Measurements from ENCODE around the gene TRIAP1. TPM values are rescaled to one million over a fixed set of nuclear protein-coding genes. Genes with fewer than 3 reads are reported as not detected.
"Not testable (repeated sequence)": the region's sequence is repeated elsewhere in the genome, so short reads cannot be mapped to it uniquely, and the experiment has no call there.

TRIAP1 gene
- polyA plus RNA-seq, 3 donors, result 29.0 to 34.4 (median 29.1) TPM

DNA sequence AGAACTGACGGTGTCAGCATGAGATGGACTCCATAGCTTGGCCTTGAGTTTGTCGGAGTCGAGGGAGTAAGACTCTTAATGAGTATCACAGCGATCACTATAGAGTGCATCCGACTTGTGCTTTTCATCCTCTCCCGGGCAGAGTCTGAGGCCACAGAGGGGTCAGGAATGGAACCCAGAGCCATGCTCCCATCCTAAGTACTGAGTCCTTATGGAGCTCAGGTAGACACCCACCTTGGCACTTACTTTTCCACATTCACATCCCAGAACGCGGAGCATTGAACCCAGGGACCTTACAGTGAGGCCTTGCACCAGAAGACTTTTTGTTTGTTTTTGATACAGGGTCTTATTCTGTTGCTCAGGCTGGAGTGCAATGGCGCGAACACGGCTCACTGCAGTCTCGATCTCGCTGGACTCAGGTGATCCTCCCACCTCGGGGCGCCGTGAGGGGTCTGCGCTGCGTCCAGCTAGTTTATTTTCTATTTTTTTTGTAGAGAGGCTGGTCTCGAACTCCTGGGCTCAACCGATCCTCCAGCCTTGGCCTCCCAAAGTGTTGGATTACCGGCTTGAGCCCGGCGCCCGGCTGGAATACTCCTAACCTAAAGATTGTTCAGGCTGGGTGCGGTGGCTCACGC lies 24.1 kb upstream of the TRIAP1 start:
- 67 to 69% (median 68%) methylated on average over 26 of the region's 26 CpGs for WGBS, 3 donors
- H3K27ac ChIP-seq (ENCODE audit: low read depth, low read length), result no peak overlapping the region

DNA sequence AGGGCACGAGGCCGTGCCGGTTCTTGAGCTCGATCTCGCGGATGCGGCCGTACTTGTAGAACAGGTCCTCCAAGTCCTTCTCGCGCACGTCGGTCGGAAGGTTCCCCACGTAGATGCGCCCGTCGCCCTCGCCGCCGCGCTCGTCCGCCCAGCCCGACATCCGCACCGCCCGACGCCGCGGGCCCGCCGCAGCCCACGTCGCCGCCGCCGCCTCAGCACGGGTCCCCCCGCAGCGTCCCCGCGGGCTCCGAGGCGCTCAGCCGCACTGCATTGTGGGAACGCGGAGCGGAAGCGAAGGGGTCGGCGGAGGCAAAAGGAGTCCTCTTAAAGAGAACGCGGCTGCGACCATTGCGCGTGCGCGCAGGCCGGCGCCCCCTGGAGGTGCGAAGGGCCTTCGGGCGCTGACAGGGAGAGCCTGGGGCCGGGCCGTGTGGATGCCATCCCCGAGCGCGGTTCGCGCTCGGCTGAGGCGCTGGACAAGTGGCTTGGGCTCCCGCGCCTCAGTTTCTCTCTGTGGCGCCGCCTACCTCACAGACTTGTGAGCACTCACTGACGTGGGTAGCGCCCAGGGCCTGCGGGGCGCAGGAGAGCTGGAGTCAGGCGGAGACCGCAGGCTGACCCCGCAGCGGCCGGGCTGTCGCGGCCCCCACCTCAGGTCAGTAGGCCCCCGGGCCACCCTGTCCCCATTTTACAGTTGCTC lies 23.4 kb upstream of the TRIAP1 start, which contains the start of gene SRSF9:
SRSF9 (minus strand) TSS at position 299 of the 700 bp plus-strand sequence; CDS start at position 160, 139 bp downstream.
- WGBS, 3 donors, result 0 to 1% (median 0%) methylated on average over 55 to 88 of the region's 88 CpGs
- peak within 1 kb of the TSS; percentile 63 for H3K27ac ChIP-seq (ENCODE audit: low read depth, low read length)

- H3K27ac ChIP-seq (ENCODE audit: low read depth, low read length), result peak overlapping the region; percentile 63
- WGBS, 3 donors, result 0 to 1% (median 1%) methylated on average over 47 to 57 of the region's 57 CpGs
Measured at GRCh38 chr12:120468821-120469449, 22.8 kb upstream of the TRIAP1 start.

- WGBS, 3 donors, result 0 to 2% (median 1%) methylated on average over 23 of the region's 23 CpGs
- H3K27ac ChIP-seq (ENCODE audit: low read depth, low read length), result peak overlapping the region; percentile 63
Measured at GRCh38 chr12:120468325-120468820, 22.2 kb upstream of the TRIAP1 start.

DNA sequence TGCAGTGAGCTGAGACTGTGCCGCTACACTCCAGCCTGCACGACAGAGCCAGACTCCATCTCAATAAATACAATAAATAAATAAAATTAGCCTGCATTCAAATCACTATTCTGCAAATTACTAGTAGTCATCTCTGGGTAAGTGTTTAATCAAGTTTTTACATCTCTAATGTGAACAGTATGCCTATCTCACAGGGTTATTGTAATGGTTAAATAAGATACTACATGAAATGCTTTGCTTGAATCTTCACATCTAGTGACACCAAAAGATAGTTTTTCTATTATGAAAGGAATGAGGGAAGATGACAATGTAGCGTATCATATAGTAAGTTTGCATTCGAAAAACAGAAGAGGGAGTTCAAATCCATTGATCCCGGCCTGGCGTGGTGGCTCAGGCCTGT lies 21.3 kb upstream of the TRIAP1 start:
- no peak overlapping the region for H3K27ac ChIP-seq (ENCODE audit: low read depth, low read length)
- 81 to 93% (median 92%) methylated on average over 6 of the region's 6 CpGs for WGBS, 3 donors

- H3K27ac ChIP-seq (ENCODE audit: low read depth, low read length), result no peak overlapping the region
- 30 to 67% (median 54%) methylated on average over 8 of the region's 8 CpGs for WGBS, 3 donors
Measured at GRCh38 chr12:120466560-120467315, 20.6 kb upstream of the TRIAP1 start.

- 15 to 52% (median 47%) methylated on average over 5 of the region's 5 CpGs for WGBS, 3 donors
- no peak overlapping the region for H3K27ac ChIP-seq (ENCODE audit: low read depth, low read length)
Measured at GRCh38 chr12:120465756-120466155, 19.6 kb upstream of the TRIAP1 start.

DNA sequence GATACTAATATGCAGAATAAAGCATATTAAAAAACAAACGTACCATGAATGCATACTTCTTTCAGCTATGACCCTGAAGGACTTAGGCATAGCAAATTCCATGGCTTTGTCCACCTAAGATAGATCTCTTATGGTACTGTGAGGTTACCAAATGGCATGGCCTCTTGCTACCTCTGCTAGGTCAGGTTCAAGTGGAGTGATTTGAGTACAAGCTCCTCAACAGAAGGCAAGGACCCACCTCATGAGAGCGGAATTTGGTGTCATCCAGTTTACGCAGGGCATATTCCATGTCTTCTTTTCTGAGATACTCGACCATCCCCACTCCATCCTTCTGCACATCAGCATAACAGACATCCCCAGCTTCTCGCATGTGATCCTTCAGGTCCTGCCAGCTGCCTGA lies 17.5 kb upstream of the TRIAP1 start:
- no peak overlapping the region for H3K27ac ChIP-seq (ENCODE audit: low read depth, low read length)
- 90 to 94% (median 90%) methylated on average over 5 of the region's 5 CpGs for WGBS, 3 donors

- H3K27ac ChIP-seq (ENCODE audit: low read depth, low read length), result no peak overlapping the region
- 72 to 89% (median 83%) methylated on average over 3 of the region's 3 CpGs for WGBS, 3 donors
Measured at GRCh38 chr12:120462099-120462640, 16.0 kb upstream of the TRIAP1 start.

DNA sequence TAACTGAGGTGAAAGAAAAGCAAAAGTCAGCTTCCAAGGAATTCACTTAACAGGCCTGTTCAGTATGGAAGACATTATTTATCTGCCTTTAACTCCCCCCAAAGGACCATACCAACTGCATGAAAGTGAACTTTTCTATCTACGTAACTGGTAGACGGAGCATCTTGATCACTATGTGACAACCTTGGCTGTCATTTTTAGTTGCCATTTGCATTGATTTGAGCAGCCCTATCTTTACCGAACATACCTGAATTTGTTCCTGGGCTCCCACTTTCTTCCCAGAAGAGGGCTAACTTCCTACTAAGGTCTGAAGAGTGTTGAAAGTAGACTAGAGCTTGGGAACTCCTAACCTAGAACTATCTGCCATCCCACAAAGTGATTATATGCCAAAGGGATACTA lies 14.0 kb upstream of the TRIAP1 start:
- no peak overlapping the region for H3K27ac ChIP-seq (ENCODE audit: low read depth, low read length)
- WGBS, 3 donors, result 77 to 95% (median 87%) methylated on average over 3 of the region's 3 CpGs

DNA sequence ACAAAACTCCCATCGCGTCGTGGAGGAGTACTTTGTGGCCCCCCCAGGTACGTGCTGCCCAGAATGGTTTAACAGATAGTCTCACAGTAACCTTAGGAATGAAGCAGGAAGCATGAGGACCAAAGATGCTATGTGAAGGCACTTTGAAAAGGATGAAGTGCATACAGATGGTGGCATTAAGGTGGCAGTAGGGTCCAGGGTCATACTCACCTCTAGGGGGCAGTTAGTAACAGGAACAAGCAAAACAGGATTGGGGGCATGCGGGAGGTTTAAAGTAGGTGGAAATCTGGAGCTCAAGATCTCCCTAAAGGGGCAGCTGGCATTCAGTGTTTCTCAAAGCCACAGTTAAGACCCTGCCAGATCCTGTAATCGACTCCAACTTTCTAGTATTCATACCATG lies 10.9 kb upstream of the TRIAP1 start:
- no peak overlapping the region for H3K27ac ChIP-seq (ENCODE audit: low read depth, low read length)
- 71 to 82% (median 78%) methylated on average over 6 of the region's 6 CpGs for WGBS, 3 donors

DNA sequence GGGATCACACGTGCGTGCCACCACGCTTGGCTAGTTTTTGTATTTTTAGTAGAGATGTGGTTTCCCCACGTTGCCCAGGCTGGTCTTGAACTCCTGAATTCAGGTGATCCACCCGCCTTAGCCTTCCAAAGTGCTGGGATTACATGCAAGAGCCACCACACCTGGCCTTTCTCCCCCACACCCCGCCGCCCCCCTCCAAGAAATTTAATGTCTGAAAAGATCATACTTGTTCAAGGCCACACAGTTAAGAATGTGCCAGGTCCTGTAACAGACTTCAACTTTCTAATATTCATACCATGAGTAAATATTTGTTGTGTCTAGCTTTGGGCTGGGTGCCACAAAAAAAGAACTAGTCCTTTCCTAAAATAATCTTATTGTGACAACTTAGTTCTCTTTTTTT lies 9.1 kb upstream of the TRIAP1 start:
- no peak overlapping the region for H3K27ac ChIP-seq (ENCODE audit: low read depth, low read length)
- 42 to 95% (median 93%) methylated on average over 7 of the region's 7 CpGs for WGBS, 3 donors

DNA sequence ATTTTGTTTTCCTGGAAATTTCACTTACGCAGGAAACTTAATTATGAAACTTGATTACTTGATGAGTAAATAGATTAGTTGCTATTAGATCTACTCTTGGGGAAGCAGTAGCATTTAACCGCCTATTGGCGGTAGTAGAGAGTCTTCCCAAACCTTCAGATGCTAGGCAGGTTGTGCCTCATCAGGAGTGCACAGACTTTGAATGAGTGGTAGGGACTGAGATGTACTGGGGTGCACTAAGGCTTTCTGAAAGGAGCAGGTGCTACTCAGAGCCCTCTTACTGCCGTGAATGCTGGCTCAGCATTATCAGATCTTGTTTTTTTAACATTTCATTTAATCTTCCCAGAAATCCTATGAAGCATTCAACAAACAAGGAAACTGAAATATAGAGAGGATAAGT lies 7.8 kb upstream of the TRIAP1 start:
- H3K27ac ChIP-seq (ENCODE audit: low read depth, low read length), result no peak overlapping the region
- WGBS, 3 donors, result 52 to 77% (median 76%) methylated on average over 4 of the region's 4 CpGs

DNA sequence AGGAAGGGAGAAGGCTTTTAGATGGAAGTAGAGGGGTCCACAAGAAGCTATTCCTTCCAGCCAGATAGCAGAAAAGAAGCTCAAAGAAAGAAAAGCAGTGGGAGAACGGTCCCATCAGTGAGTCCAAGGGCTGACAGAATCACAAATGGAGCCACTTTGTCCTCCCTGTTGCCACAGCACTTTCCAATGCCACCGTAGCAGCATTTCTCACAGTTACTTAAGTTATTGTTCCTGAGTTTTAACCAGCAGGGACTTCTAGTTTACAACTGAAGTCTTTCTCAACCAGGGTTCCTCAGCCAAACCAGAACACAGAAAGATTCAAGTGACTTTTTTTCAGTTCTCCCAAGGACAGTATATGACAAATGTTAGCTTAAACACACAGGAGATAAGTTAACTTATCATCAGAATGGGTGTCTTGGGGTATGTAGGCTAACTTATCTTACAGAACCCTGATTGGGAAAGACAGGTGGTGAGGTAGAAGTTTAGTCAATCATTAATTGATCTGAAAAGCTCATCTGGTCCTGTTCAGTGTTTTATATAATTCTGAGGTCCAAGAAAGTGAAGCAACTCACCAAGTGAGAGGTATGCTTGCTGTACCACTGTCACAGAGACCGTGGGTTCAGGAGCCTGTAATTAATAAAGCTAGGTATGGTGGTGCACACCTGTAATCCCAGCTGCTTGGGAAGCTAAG lies 7.0 kb upstream of the TRIAP1 start:
- WGBS, 3 donors, result 42 to 89% (median 87%) methylated on average over 3 of the region's 3 CpGs
- H3K27ac ChIP-seq (ENCODE audit: low read depth, low read length), result no peak overlapping the region

- not testable (repeated sequence) for H3K27ac ChIP-seq (ENCODE audit: low read depth, low read length)
- WGBS, 3 donors, result 48 to 87% (median 81%) methylated on average over 5 of the region's 5 CpGs
Measured at GRCh38 chr12:120452524-120452923, 6.3 kb upstream of the TRIAP1 start.

- no peak overlapping the region for H3K27ac ChIP-seq (ENCODE audit: low read depth, low read length)
- WGBS, 3 donors, result 89 to 95% (median 90%) methylated on average over 4 of the region's 4 CpGs
Measured at GRCh38 chr12:120447992-120448391, 1.8 kb upstream of the TRIAP1 start.

- 3 to 9% (median 5%) methylated on average over 16 to 17 of the region's 17 CpGs for WGBS, 3 donors
- peak overlapping the region; percentile 89 for H3K27ac ChIP-seq (ENCODE audit: low read depth, low read length)
Measured at GRCh38 chr12:120446844-120447178, 627 bp upstream of the TRIAP1 start.

- WGBS, 3 donors, result 63 to 94% (median 89%) methylated on average over 2 of the region's 2 CpGs
- no peak overlapping the region for H3K27ac ChIP-seq (ENCODE audit: low read depth, low read length)
Measured at GRCh38 chr12:120444676-120445075, 1.5 kb downstream of the TRIAP1 start.

Measured in adipose tissue (tissue), 3 donors.